GM21367 (cell line): ENCODE measurements around the gene ECM1.
A peak's percentile ranks its signal among the peaks of the same experiment; 100 is the strongest.

ENCODE experiments used
- ATAC-seq: cut with Tn5 transposase; IDR thresholded peaks from one replicate; pipeline ENCODE4 v1.9.1; 2021; ENCODE audit not compliant: unreplicated experiment

ECM1 gene

GRCh38 chr1:150511985-150512660 is 4.2 kb downstream of the ECM1 start:
- ATAC-seq: no peak

GRCh38 chr1:150512846-150513245 is 4.9 kb downstream of the ECM1 start:
- ATAC-seq: no peak

- ATAC-seq: no peak
Measured at GRCh38 chr1:150513351-150513791, 5.5 kb downstream of the ECM1 start.

- ATAC-seq: no peak
Measured at GRCh38 chr1:150514260-150514659, 6.4 kb downstream of the ECM1 start.

GRCh38 chr1:150514913-150515327 is 7.0 kb downstream of the ECM1 start:
- no peak for ATAC-seq

GRCh38 chr1:150515328-150516049 is 7.6 kb downstream of the ECM1 start, which contains the start of gene FALEC:
Gene FALEC, plus strand, starts transcription at chr1:150515752.
- peak; percentile 92 for ATAC-seq

- no peak for ATAC-seq
Measured at GRCh38 chr1:150516050-150516591, 8.2 kb downstream of the ECM1 start.

GRCh38 chr1:150516616-150517015 is 8.7 kb downstream of the ECM1 start:
- no peak for ATAC-seq

- no peak for ATAC-seq
Measured at GRCh38 chr1:150521196-150521968, 13.5 kb downstream of the ECM1 start.

GRCh38 chr1:150525348-150525747 is 17.4 kb downstream of the ECM1 start:
- no peak for ATAC-seq

GRCh38 chr1:150528196-150528595 is 20.3 kb downstream of the ECM1 start:
- no peak for ATAC-seq

- no peak for ATAC-seq
Measured at GRCh38 chr1:150529017-150529416, 21.1 kb downstream of the ECM1 start.

GRCh38 chr1:150530491-150531159 is 22.7 kb downstream of the ECM1 start:
- ATAC-seq: no peak

GRCh38 chr1:150532860-150533259 is 25.0 kb downstream of the ECM1 start:
- no peak for ATAC-seq

GRCh38 chr1:150534002-150534401 is 26.1 kb downstream of the ECM1 start:
- ATAC-seq: no peak

GRCh38 chr1:150535511-150536287 is 27.8 kb downstream of the ECM1 start:
- ATAC-seq: no peak

GRCh38 chr1:150536836-150537731 is 29.2 kb downstream of the ECM1 start:
- no peak for ATAC-seq

GRCh38 chr1:150537732-150538684 is 30.1 kb downstream of the ECM1 start:
- no peak for ATAC-seq
